ENCODE data around the gene C1orf146.
"Not testable (repeated sequence)": the region's sequence is repeated elsewhere in the genome, so short reads cannot be mapped to it uniquely, and the experiment has no call there.

C1orf146 gene

GRCh38 chr1:92217721-92218120, at the start of gene C1orf146:
Gene C1orf146 (plus strand): TSS chr1:92217915. CDS start chr1:92231421, 13,506 bp downstream.
- DNase-seq (ENCODE audit: low read depth), result no peak

- DNase-seq (ENCODE audit: low read depth), result no peak
These were observed 49.1 kb upstream of the C1orf146 start for GRCh38 chr1:92168657-92169056.

GRCh38 chr1:92169214-92170005, 48.3 kb upstream of the C1orf146 start:
- no peak for DNase-seq (ENCODE audit: low read depth)

GRCh38 chr1:92184632-92185031, 33.1 kb upstream of the C1orf146 start:
- DNase-seq (ENCODE audit: low read depth), result no peak

GRCh38 chr1:92186081-92186480, 31.6 kb upstream of the C1orf146 start:
- no peak for DNase-seq (ENCODE audit: low read depth)

GRCh38 chr1:92188436-92189255, 29.1 kb upstream of the C1orf146 start:
- no peak for DNase-seq (ENCODE audit: low read depth)

GRCh38 chr1:92191726-92192125, 26.0 kb upstream of the C1orf146 start:
- no peak for DNase-seq (ENCODE audit: low read depth)

- no peak for DNase-seq (ENCODE audit: low read depth)
These were observed 25.5 kb upstream of the C1orf146 start for GRCh38 chr1:92192246-92192645.

GRCh38 chr1:92194511-92194910, 23.2 kb upstream of the C1orf146 start:
- DNase-seq (ENCODE audit: low read depth), result no peak

GRCh38 chr1:92201973-92202372, 15.7 kb upstream of the C1orf146 start:
- no peak for DNase-seq (ENCODE audit: low read depth)

GRCh38 chr1:92203105-92203504, 14.6 kb upstream of the C1orf146 start:
- DNase-seq (ENCODE audit: low read depth), result no peak

GRCh38 chr1:92210701-92211100, 7.0 kb upstream of the C1orf146 start:
- no peak for DNase-seq (ENCODE audit: low read depth)

GRCh38 chr1:92211166-92211565, 6.5 kb upstream of the C1orf146 start:
- no peak for DNase-seq (ENCODE audit: low read depth)

GRCh38 chr1:92218559-92218958, 844 bp downstream of the C1orf146 start:
- no peak for DNase-seq (ENCODE audit: low read depth)

GRCh38 chr1:92219028-92219427, 1.3 kb downstream of the C1orf146 start:
- DNase-seq (ENCODE audit: low read depth), result no peak

GRCh38 chr1:92228401-92228800, 10.7 kb downstream of the C1orf146 start:
- no peak for DNase-seq (ENCODE audit: low read depth)

GRCh38 chr1:92230736-92231135, 13.0 kb downstream of the C1orf146 start:
- DNase-seq (ENCODE audit: low read depth), result no peak

GRCh38 chr1:92240034-92240433, 22.3 kb downstream of the C1orf146 start:
- no peak for DNase-seq (ENCODE audit: low read depth)

GRCh38 chr1:92244376-92244775, 26.7 kb downstream of the C1orf146 start:
- DNase-seq (ENCODE audit: low read depth), result no peak

- DNase-seq (ENCODE audit: low read depth), result not testable (repeated sequence)
These were observed 37.0 kb downstream of the C1orf146 start for GRCh38 chr1:92254714-92255113.

- DNase-seq (ENCODE audit: low read depth), result no peak
These were observed 41.6 kb downstream of the C1orf146 start for GRCh38 chr1:92259350-92259749.

- no peak for DNase-seq (ENCODE audit: low read depth)
These were observed 44.8 kb downstream of the C1orf146 start for GRCh38 chr1:92262516-92262915.

GRCh38 chr1:92273039-92273438, 55.3 kb downstream of the C1orf146 start:
- no peak for DNase-seq (ENCODE audit: low read depth)

Data from activated T-cell treated with anti-CD3 and anti-CD28 coated beads for 24 hours (primary cell).